ENCODE data around the gene DNAJC1.

Gene DNAJC1

DNA sequence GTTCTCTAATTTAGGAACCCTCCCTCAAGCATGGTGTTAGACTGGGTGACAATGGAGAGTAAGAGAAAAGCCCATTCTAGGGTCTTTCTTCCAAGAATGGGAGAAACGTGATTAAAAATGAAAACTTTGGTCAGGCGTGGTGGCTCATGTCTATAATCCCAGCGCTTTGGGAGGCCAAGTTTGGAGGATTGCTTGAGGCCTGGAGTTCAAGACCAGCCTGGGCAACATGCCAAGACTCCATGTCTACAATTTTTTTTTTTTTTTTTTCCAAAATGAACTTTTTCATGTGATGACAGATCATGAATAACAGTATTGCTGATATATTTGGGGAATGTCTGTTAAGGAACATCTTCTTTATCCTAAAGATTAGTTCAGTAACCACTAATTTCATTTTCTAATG is 274.9 kb downstream of the DNAJC1 start:
- TF ChIP-seq ZFX (IDR thresholded peaks at IDR 0.05; ENCODE audit: borderline replicate concordance) = no peak
- no peak for TF ChIP-seq CTCF (IDR thresholded peaks at IDR 0.05)
- no peak overlapping the region for H3K27ac ChIP-seq

- TF ChIP-seq ZFX (IDR thresholded peaks at IDR 0.05; ENCODE audit: borderline replicate concordance) (no peak), CTCF (IDR thresholded peaks at IDR 0.05) (no peak)
These were observed 275.9 kb downstream of the DNAJC1 start for GRCh38 chr10:21727452-21728168.

GRCh38 chr10:21726601-21727225 is 276.8 kb downstream of the DNAJC1 start:
- no peak overlapping the region for H3K27ac ChIP-seq
- no peak for TF ChIP-seq ZFX (IDR thresholded peaks at IDR 0.05; ENCODE audit: borderline replicate concordance)
- TF ChIP-seq CTCF (IDR thresholded peaks at IDR 0.05) = no peak

More at GRCh38 chr10:21727452-21728168, 275.9 kb downstream of the DNAJC1 start:
- no peak overlapping the region for H3K27ac ChIP-seq

- H3K27ac ChIP-seq = no peak overlapping the region
These were observed 278.7 kb downstream of the DNAJC1 start for GRCh38 chr10:21724687-21725367.

GRCh38 chr10:21724020-21724589 is 279.4 kb downstream of the DNAJC1 start:
- H3K27ac ChIP-seq = no peak overlapping the region
- no peak for TF ChIP-seq ZFX (IDR thresholded peaks at IDR 0.05; ENCODE audit: borderline replicate concordance)
- TF ChIP-seq CTCF (IDR thresholded peaks at IDR 0.05) = no peak

More at GRCh38 chr10:21724687-21725367, 278.7 kb downstream of the DNAJC1 start:
- TF ChIP-seq ZFX (IDR thresholded peaks at IDR 0.05; ENCODE audit: borderline replicate concordance) (no peak), CTCF (IDR thresholded peaks at IDR 0.05) (no peak)

GRCh38 chr10:21722209-21722608 is 281.3 kb downstream of the DNAJC1 start:
- TF ChIP-seq ZFX (IDR thresholded peaks at IDR 0.05; ENCODE audit: borderline replicate concordance) = no peak
- H3K27ac ChIP-seq = no peak overlapping the region

DNA sequence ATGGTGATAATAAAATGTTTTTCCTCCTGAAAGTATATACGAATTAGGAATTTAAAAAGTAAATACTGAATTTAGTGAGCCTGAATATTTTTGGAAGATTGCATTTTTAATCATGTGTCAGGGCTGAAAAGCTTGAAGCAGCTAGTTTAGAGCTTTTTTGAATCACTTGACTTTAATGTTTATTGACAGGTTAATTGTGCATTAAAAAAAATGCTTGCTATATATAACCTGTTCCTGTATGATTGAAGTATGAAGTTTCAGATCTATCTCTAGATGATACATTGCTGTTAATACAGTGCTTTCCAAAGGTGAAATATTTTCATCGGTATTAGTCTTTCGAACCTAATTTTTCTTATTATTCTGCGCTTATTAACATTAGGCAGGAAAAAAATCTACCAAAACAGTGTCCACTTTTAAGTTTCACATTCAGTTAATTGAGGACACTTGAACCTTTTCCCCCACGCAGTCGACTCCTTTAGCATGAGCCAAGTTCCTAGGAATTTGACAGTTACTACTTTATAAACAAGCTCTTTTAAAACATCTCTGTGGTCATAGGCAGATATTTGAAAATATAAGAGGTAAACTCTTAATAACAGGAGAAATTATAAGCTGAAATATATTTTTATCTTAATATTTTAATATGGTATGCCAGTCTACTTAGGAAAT is 282.4 kb downstream of the DNAJC1 start:
- TF ChIP-seq ZFX (IDR thresholded peaks at IDR 0.05; ENCODE audit: borderline replicate concordance) = no peak
- no peak for TF ChIP-seq CTCF (IDR thresholded peaks at IDR 0.05)

More for the DNA sequence above, 282.4 kb downstream of the DNAJC1 start:
- no peak overlapping the region for H3K27ac ChIP-seq

All from 22Rv1 (cell line).